ENCODE measurements around the gene PARD6G. TPM values are rescaled to one million over a fixed set of nuclear protein-coding genes. Genes with fewer than 3 reads are reported as not detected.

The PARD6G gene
- total and polyA plus RNA-seq, 3 donors from 2014 or later: 3.0 to 7.5 (median 5.3) TPM

- H3K4me1 ChIP-seq: peaks cover under 1% of the 10 kb centered on the region
- H3K36me3 ChIP-seq (ENCODE audit: low read depth, missing control alignments): no peaks in the 10 kb centered on the region
- no peak for TF ChIP-seq POLR2A (IDR thresholded peaks at IDR 0.05)
- TF ChIP-seq, protein P1, sequence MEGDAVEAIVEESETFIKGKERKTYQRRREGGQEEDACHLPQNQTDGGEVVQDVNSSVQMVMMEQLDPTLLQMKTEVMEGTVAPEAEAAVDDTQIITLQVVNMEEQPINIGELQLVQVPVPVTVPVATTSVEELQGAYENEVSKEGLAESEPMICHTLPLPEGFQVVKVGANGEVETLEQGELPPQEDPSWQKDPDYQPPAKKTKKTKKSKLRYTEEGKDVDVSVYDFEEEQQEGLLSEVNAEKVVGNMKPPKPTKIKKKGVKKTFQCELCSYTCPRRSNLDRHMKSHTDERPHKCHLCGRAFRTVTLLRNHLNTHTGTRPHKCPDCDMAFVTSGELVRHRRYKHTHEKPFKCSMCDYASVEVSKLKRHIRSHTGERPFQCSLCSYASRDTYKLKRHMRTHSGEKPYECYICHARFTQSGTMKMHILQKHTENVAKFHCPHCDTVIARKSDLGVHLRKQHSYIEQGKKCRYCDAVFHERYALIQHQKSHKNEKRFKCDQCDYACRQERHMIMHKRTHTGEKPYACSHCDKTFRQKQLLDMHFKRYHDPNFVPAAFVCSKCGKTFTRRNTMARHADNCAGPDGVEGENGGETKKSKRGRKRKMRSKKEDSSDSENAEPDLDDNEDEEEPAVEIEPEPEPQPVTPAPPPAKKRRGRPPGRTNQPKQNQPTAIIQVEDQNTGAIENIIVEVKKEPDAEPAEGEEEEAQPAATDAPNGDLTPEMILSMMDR (IDR thresholded peaks at IDR 0.05): no peak
- no peak for DNase-seq
- H3K4me3 ChIP-seq: no peak overlapping the region
- no peaks in the 10 kb centered on the region for H3K9me3 ChIP-seq
- WGBS, 2 donors: 91 to 96% methylated on average over 4 of the region's 4 CpGs
- intact Hi-C loops (cut with DNase I; ENCODE audit: low total_unique reads): no loop called here
- H3K27me3 ChIP-seq: no peaks in the 10 kb centered on the region
- H3K27ac ChIP-seq: no peak overlapping the region
Measured at GRCh38 chr18:80205294-80205693, 42.0 kb downstream of the PARD6G start.

DNA sequence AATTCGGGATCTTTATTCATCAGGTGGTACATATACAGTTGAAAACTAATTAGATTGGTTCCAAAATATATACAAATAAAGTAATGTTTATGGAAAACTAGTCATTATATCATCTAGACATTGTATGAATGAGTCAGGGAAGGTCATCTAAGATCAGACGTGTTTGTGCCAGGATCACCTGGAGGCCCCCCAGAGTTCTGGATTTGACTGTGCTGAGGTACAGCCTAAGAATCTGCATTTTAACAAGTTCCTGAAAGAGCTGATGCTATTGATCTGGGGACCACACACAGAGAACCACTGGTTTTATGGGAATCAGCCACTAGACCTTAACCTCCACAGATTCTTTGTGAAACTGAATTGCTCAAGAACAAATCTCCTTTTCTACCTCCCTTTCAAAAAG is 43.2 kb downstream of the PARD6G start:
- intact Hi-C loops (cut with DNase I; ENCODE audit: low total_unique reads): no loop called here
- 94% methylated on average over 2 of the region's 2 CpGs for WGBS, 2 donors
- no peaks in the 10 kb centered on the region for H3K4me1 ChIP-seq
- TF ChIP-seq, protein P1 (IDR thresholded peaks at IDR 0.05): no peak
- no peak for TF ChIP-seq POLR2A (IDR thresholded peaks at IDR 0.05)
- no peak overlapping the region for H3K27ac ChIP-seq
- no peak overlapping the region for H3K4me3 ChIP-seq
- no peaks in the 10 kb centered on the region for H3K36me3 ChIP-seq (ENCODE audit: low read depth, missing control alignments)
- no peaks in the 10 kb centered on the region for H3K27me3 ChIP-seq
- no peak for DNase-seq
- H3K9me3 ChIP-seq: no peaks in the 10 kb centered on the region

DNA sequence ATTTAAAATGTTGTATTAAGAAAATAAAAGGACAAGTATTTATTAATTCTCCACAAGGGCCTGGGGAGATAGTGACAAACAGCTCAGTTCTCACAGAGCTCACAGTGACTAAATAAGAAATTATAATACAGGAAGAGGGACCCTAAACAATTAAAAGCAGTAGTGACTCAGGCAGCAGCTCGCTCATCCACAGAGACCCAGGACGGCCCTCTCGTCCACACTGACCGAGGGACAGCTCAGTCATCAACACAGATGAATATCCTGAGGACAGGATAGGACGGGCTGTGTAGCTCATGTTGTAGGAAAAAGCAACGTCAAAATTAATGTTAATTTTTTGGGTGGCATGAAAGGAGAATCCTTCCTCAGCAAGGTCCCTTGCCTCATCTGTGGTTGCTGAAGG is 44.1 kb downstream of the PARD6G start:
- no peaks in the 10 kb centered on the region for H3K36me3 ChIP-seq (ENCODE audit: low read depth, missing control alignments)
- no peak overlapping the region for H3K4me3 ChIP-seq
- no peaks in the 10 kb centered on the region for H3K27me3 ChIP-seq
- no peaks in the 10 kb centered on the region for H3K9me3 ChIP-seq
- no peak overlapping the region for H3K27ac ChIP-seq
- intact Hi-C loops (cut with DNase I; ENCODE audit: low total_unique reads): no loop called here
- 95 to 96% methylated on average over 6 of the region's 6 CpGs for WGBS, 2 donors
- DNase-seq: no peak
- TF ChIP-seq, protein P1 (IDR thresholded peaks at IDR 0.05): no peak
- no peak for TF ChIP-seq POLR2A (IDR thresholded peaks at IDR 0.05)
- H3K4me1 ChIP-seq: no peaks in the 10 kb centered on the region

DNA sequence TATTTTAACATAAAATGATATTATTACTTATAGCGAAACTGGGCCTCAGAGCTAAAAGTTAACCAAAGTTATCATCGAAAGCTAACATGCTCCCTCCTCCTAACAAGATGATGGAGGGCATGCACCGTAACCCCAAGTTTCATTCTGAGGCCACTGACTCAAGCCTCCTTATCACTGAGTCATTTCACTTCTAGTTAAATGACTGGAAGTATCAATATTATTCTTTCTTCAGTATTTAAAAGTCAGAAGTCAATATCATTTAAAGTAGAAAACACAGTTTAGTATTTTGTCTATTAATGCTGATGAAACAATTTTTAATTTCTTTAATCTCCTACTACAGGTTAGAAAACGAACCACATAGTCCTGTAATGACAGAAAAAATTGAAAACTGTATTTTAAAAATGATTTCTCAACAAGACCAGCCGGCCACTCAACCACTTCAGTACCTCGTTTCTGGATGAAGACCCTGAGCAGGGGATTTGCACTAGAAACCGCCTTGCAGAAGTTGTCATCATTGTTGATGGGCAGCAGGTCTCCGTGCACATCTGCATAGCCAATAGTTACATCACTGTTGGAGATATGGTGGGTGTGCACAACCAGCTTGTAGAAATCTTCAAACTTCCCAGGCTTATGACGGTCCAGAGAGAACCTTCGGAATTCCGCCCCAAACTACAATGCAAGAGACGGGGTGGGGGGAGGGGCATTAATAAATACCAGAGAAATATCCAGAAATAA is 44.9 kb downstream of the PARD6G start:
- Histone ChIP-seq H3K27me3 (no peaks in the 10 kb centered on the region), H3K27ac (no peak overlapping the region), H3K36me3 (ENCODE audit: low read depth, missing control alignments) (no peaks in the 10 kb centered on the region), H3K4me1 (peaks cover 6% of the 10 kb centered on the region), H3K4me3 (no peak overlapping the region), H3K9me3 (no peaks in the 10 kb centered on the region)
- no peak for DNase-seq
- TF ChIP-seq, protein P1 (IDR thresholded peaks at IDR 0.05): no peak
- no peak for TF ChIP-seq POLR2A (IDR thresholded peaks at IDR 0.05)
- 95 to 96% methylated on average over 12 of the region's 12 CpGs for WGBS, 2 donors
- intact Hi-C loops (cut with DNase I; ENCODE audit: low total_unique reads): no loop called here

DNA sequence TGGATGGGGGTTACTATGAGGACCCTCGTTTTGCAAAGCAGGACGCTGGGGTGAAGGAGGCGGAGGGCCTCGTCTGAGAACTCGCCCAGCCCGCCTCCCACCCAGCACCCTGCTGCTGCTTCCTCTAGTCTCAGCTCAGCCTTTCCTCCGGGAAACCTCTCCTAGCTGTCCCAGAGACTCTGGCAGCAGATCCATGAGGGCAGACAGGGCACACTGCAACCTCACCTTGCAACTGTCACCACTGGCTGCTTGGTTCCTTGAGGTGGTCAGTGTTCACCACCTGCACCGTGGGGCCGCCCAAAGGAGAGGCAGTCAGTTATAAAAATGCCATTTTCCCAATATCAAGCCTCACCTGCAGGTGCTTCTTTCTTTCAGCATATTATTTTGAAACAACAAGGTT is 45.6 kb downstream of the PARD6G start:
- Histone ChIP-seq H3K4me3 (no peak overlapping the region), H3K4me1 (peaks cover 11% of the 10 kb centered on the region), H3K27ac (no peak overlapping the region), H3K27me3 (no peaks in the 10 kb centered on the region), H3K36me3 (ENCODE audit: low read depth, missing control alignments) (no peaks in the 10 kb centered on the region), H3K9me3 (no peaks in the 10 kb centered on the region)
- intact Hi-C loops (cut with DNase I; ENCODE audit: low total_unique reads): no loop called here
- DNase-seq: no peak
- 80 to 86% methylated on average over 9 of the region's 9 CpGs for WGBS, 2 donors
- TF ChIP-seq, protein P1 (IDR thresholded peaks at IDR 0.05): no peak
- TF ChIP-seq POLR2A (IDR thresholded peaks at IDR 0.05): no peak
